Glutamatergic neuron (in vitro differentiated cells): ENCODE results near the gene PAPPA2. TPM values are rescaled to one million over a fixed set of nuclear protein-coding genes. Genes with fewer than 3 reads are reported as not detected.

Source experiments
- DNase-seq: peaks from one replicate; pipeline ENCODE4 v3.0.0; 2022
- H3K27ac Mint-ChIP-seq: one replicate; pipeline ENCODE4 v1.8.0; 2020; ENCODE audit warnings: mild to moderate bottlenecking, mixed read lengths, inconsistent platforms; ENCODE audit not compliant: unreplicated experiment
- H3K27me3 Mint-ChIP-seq: one replicate; pipeline ENCODE4 v1.8.0; 2020; ENCODE audit warnings: mild to moderate bottlenecking, moderate library complexity, mixed read lengths, inconsistent platforms; ENCODE audit not compliant: unreplicated experiment
- H3K36me3 Mint-ChIP-seq: one replicate; pipeline ENCODE4 v1.8.0; 2020; ENCODE audit warnings: mild to moderate bottlenecking, mixed read lengths, inconsistent platforms; ENCODE audit not compliant: unreplicated experiment
- H3K4me1 Mint-ChIP-seq: one replicate; pipeline ENCODE4 v1.8.0; 2020; ENCODE audit warnings: mild to moderate bottlenecking, low read depth, mixed read lengths, inconsistent platforms; ENCODE audit not compliant: unreplicated experiment
- H3K4me3 Mint-ChIP-seq: one replicate; pipeline ENCODE4 v1.8.0; 2020; ENCODE audit warnings: mild to moderate bottlenecking, mixed read lengths, inconsistent platforms; ENCODE audit not compliant: unreplicated experiment
- H3K9me3 Mint-ChIP-seq: one replicate; pipeline ENCODE4 v1.8.0; 2020; ENCODE audit warnings: mild to moderate bottlenecking, moderate library complexity, mixed read lengths, inconsistent platforms; ENCODE audit not compliant: unreplicated experiment
- CTCF ChIP-seq: fragments of 200-600 bp; sonication (generic); IDR thresholded peaks from one replicate; pipeline ENCODE4 v1.5.0; 2021; ENCODE audit not compliant: partially characterized antibody, unreplicated experiment
- total RNA-seq: library from RNA; stranded (reverse); fragmentation: NEBNext Ultra II Directional; extraction: Animal tissue kit (Norgen Biotek cat#: 25700); gene quantifications from one replicate; pipeline ENCODE4 v1.2.1, GENCODE V29; 2021; ENCODE audit not compliant: unreplicated experiment

PAPPA2 gene
- total RNA-seq, 1 donor from 2014 or later: 2.3 TPM

- no peaks in the 10 kb centered on the region for H3K36me3 Mint-ChIP-seq
- H3K9me3 Mint-ChIP-seq: peaks cover 3% of the 10 kb centered on the region
- H3K4me1 Mint-ChIP-seq: peaks cover 26% of the 10 kb centered on the region
- TF ChIP-seq CTCF: no peak
- no peak overlapping the region for H3K27ac Mint-ChIP-seq
- no peak for DNase-seq
- H3K4me3 Mint-ChIP-seq: no peak overlapping the region
- peaks cover 3% of the 10 kb centered on the region for H3K27me3 Mint-ChIP-seq
These were observed 384.1 kb downstream of the PAPPA2 start for GRCh38 chr1:176847052-176847451.

GRCh38 chr1:176849281-176849680 lies 386.3 kb downstream of the PAPPA2 start:
- Mint-ChIP-seq H3K4me1 (peaks cover 26% of the 10 kb centered on the region), H3K27me3 (peaks cover 3% of the 10 kb centered on the region)

GRCh38 chr1:176850871-176851270 lies 387.9 kb downstream of the PAPPA2 start:
- no peak for DNase-seq
- peaks cover 3% of the 10 kb centered on the region for H3K9me3 Mint-ChIP-seq
- no peak for TF ChIP-seq CTCF
- H3K4me3 Mint-ChIP-seq: no peak overlapping the region
- H3K27ac Mint-ChIP-seq: no peak overlapping the region
- peaks cover 22% of the 10 kb centered on the region for H3K4me1 Mint-ChIP-seq
- no peaks in the 10 kb centered on the region for H3K36me3 Mint-ChIP-seq
- H3K27me3 Mint-ChIP-seq: peaks cover 3% of the 10 kb centered on the region

More at GRCh38 chr1:176849281-176849680, 386.3 kb downstream of the PAPPA2 start:
- no peak overlapping the region for H3K4me3 Mint-ChIP-seq
- no peak for TF ChIP-seq CTCF
- peaks cover 3% of the 10 kb centered on the region for H3K9me3 Mint-ChIP-seq
- no peak for DNase-seq
- no peaks in the 10 kb centered on the region for H3K36me3 Mint-ChIP-seq
- no peak overlapping the region for H3K27ac Mint-ChIP-seq

GRCh38 chr1:176852124-176852523 lies 389.1 kb downstream of the PAPPA2 start:
- Mint-ChIP-seq H3K4me1 (peaks cover 12% of the 10 kb centered on the region), H3K9me3 (peaks cover under 1% of the 10 kb centered on the region), H3K4me3 (no peak overlapping the region), H3K36me3 (no peaks in the 10 kb centered on the region), H3K27me3 (peaks cover 3% of the 10 kb centered on the region), H3K27ac (no peak overlapping the region)
- no peak for DNase-seq
- no peak for TF ChIP-seq CTCF

GRCh38 chr1:176853503-176853902 lies 390.5 kb downstream of the PAPPA2 start:
- H3K27ac Mint-ChIP-seq: no peak overlapping the region
- DNase-seq: no peak
- H3K4me1 Mint-ChIP-seq: peaks cover 16% of the 10 kb centered on the region
- H3K27me3 Mint-ChIP-seq: peaks cover 5% of the 10 kb centered on the region
- no peak for TF ChIP-seq CTCF
- no peaks in the 10 kb centered on the region for H3K9me3 Mint-ChIP-seq
- no peak overlapping the region for H3K4me3 Mint-ChIP-seq
- H3K36me3 Mint-ChIP-seq: no peaks in the 10 kb centered on the region
